Activated CD8-positive, alpha-beta T cell treated with anti-CD3 and anti-CD28 coated beads for 36 hours (primary cell): Measurements from ENCODE around the gene CATSPER1. TPM values are rescaled to one million over a fixed set of nuclear protein-coding genes. Genes with fewer than 3 reads are reported as not detected.

ENCODE experiments used
- ATAC-seq: fragments of 200-7000 bp; cut with Tn5 transposase; one replicate; pipeline ENCODE4 v1.10.0; 2021; ENCODE audit warnings: mild to moderate bottlenecking, moderate library complexity
- CTCF ChIA-PET: fragments of 350-600 bp; sonication (Branson Sonifier 250); formaldehyde crosslinking; loops from one replicate; lab custom pipeline; 2021; ENCODE audit warnings: antibody characterized with exemption; lab: Charles Lee
- POLR2A ChIA-PET: fragments of 350-600 bp; sonication (Branson Sonifier 250); formaldehyde crosslinking; loops from one replicate; lab custom pipeline; 2021; ENCODE audit warnings: antibody characterized with exemption; lab: Charles Lee
- DNase-seq: peaks from one replicate; pipeline ENCODE4 v3.0.0-alpha.2; 2020
- H3K27ac Mint-ChIP-seq: one replicate; pipeline ENCODE4 v1.8.0; 2021; ENCODE audit warnings: mild to moderate bottlenecking, mixed read lengths
- H3K27me3 Mint-ChIP-seq: one replicate; pipeline ENCODE4 v1.8.0; 2021; ENCODE audit warnings: mixed read lengths
- H3K36me3 Mint-ChIP-seq: one replicate; pipeline ENCODE4 v1.8.0; 2021; ENCODE audit warnings: low read depth, mixed read lengths
- H3K4me1 Mint-ChIP-seq: one replicate; pipeline ENCODE4 v1.8.0; 2021; ENCODE audit warnings: low read depth, mixed read lengths
- H3K4me3 Mint-ChIP-seq: one replicate; pipeline ENCODE4 v1.8.0; 2021; ENCODE audit warnings: mild to moderate bottlenecking, moderate library complexity, mixed read lengths
- H3K9me3 Mint-ChIP-seq: one replicate; pipeline ENCODE4 v1.8.0; 2021; ENCODE audit warnings: mixed read lengths
- intact Hi-C: fragments of 100-400 bp; cut with micrococcal nuclease; formaldehyde crosslinking; loops from one replicate; pipeline ENCODE4 v1.10.0; 2022
- total RNA-seq, 2 experiments: library from RNA; stranded (reverse); gene quantifications; one replicate each; pipeline ENCODE4 v1.2.3, GENCODE V29; 2021
- TF ChIP-seq, protein P1 (sequence below): fragments of 200-600 bp; IDR thresholded peaks from one replicate; pipeline ENCODE4 v1.8.0; 2022; ENCODE audit warnings: antibody characterized with exemption, mild to moderate bottlenecking

The CATSPER1 gene
- total RNA-seq, 2 experiments from 2014 or later: not detected

GRCh38 chr11:66008468-66009101, 17.7 kb downstream of the CATSPER1 start:
- intact Hi-C loops: no loop called here
- Mint-ChIP-seq H3K36me3 (peaks cover 18% of the 10 kb centered on the region), H3K27me3 (peaks cover 17% of the 10 kb centered on the region), H3K9me3 (no peaks in the 10 kb centered on the region), H3K4me3 (no peak overlapping the region), H3K27ac (no peak overlapping the region), H3K4me1 (peaks cover 13% of the 10 kb centered on the region)
- DNase-seq (no peak), ATAC-seq (no peak)
- CTCF ChIA-PET: interaction anchor here (0.8 to 4.3 kb wide), 4 partner anchors 14 to 123 kb away, joined by 3 to 30 read pairs (median 4); partner anchors contain the start of gene FIBP
- POLR2A ChIA-PET: interaction anchor here (1.0 to 1.2 kb wide), 3 partner anchors 118 to 477 kb away, joined by 3 read pairs; no protein-coding TSS in a partner anchor
- TF ChIP-seq, protein P1, sequence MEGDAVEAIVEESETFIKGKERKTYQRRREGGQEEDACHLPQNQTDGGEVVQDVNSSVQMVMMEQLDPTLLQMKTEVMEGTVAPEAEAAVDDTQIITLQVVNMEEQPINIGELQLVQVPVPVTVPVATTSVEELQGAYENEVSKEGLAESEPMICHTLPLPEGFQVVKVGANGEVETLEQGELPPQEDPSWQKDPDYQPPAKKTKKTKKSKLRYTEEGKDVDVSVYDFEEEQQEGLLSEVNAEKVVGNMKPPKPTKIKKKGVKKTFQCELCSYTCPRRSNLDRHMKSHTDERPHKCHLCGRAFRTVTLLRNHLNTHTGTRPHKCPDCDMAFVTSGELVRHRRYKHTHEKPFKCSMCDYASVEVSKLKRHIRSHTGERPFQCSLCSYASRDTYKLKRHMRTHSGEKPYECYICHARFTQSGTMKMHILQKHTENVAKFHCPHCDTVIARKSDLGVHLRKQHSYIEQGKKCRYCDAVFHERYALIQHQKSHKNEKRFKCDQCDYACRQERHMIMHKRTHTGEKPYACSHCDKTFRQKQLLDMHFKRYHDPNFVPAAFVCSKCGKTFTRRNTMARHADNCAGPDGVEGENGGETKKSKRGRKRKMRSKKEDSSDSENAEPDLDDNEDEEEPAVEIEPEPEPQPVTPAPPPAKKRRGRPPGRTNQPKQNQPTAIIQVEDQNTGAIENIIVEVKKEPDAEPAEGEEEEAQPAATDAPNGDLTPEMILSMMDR: no peak

DNA sequence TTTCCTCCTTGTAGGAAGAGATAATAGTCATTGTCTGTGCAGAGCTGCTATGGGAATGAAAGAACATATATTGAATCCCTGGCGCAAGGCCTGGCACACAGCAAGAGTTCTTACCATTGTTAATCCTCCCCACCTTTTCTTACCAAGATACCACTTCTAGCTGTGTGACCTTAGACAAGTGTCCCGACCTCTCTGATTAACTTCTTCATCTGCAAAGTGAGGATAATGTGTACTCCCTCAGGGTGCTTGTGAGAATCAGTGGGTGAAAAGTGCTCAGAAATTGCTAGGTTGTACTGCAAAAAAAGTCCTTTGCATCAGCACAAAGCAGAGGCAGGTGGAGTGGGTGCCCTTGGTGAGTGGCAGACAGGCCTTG, 18.2 kb downstream of the CATSPER1 start:
- TF ChIP-seq, protein P1: no peak
- POLR2A ChIA-PET: interaction anchor here (1.0 to 1.1 kb wide), 4 partner anchors 51 to 209 kb away, joined by 3 to 4 read pairs (median 3); no protein-coding TSS in a partner anchor
- CTCF ChIA-PET: interaction anchor here (0.8 to 4.3 kb wide), 4 partner anchors 14 to 120 kb away, joined by 3 to 30 read pairs (median 5); partner anchors contain the start of gene FIBP
- intact Hi-C loops: no loop called here
- Mint-ChIP-seq H3K27me3 (peaks cover 13% of the 10 kb centered on the region), H3K27ac (no peak overlapping the region), H3K4me3 (no peak overlapping the region), H3K4me1 (peaks cover 18% of the 10 kb centered on the region), H3K9me3 (no peaks in the 10 kb centered on the region), H3K36me3 (peaks cover 23% of the 10 kb centered on the region)
- ATAC-seq: no peak
- no peak for DNase-seq

DNA sequence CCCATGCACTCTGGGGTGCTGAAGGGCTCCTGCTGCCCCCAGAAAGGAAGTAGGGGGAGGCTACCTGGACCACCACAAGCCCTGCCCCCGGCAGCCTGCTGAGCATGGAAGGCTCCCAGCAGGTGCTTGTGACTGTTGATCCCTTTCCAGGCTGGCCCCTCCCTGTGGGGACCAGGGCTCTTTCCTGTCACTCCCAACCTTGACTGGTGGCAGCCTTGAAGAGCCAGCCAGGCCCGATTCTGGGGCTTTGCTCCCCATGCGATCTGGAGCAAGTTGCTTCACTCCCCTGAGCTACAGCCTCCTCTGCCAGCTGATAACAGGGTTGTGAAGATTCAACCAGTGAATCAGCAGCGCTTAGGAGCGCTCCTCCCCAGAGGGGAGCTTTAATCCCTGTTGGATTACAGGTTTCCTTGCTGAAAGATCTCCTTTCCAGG, 19.1 kb downstream of the CATSPER1 start:
- Mint-ChIP-seq H3K27ac (no peak overlapping the region), H3K4me3 (no peak overlapping the region), H3K27me3 (peaks cover 6% of the 10 kb centered on the region), H3K9me3 (no peaks in the 10 kb centered on the region), H3K4me1 (peaks cover 19% of the 10 kb centered on the region), H3K36me3 (peaks cover 26% of the 10 kb centered on the region)
- CTCF ChIA-PET: interaction anchor here (1.6 to 4.3 kb wide), 2 partner anchors 15 to 38 kb away, joined by 6 to 30 read pairs; no protein-coding TSS in a partner anchor
- POLR2A ChIA-PET: interaction anchor here (0.9 to 1.0 kb wide), 3 partner anchors 13 to 134 kb away, joined by 3 to 4 read pairs (median 3); no protein-coding TSS in a partner anchor
- DNase-seq (no peak), ATAC-seq (no peak)
- intact Hi-C loops: no loop called here
- TF ChIP-seq, protein P1: no peak

- no peaks in the 10 kb centered on the region for H3K9me3 Mint-ChIP-seq
- H3K27me3 Mint-ChIP-seq: peaks cover 3% of the 10 kb centered on the region
Measured at GRCh38 chr11:66006891-66007176, 19.4 kb downstream of the CATSPER1 start.

More at GRCh38 chr11:66006891-66007176, 19.4 kb downstream of the CATSPER1 start:
- POLR2A ChIA-PET: interaction anchor here (0.9 kb wide), 1 partner anchor 13 kb away, joined by 3 read pairs; no protein-coding TSS in a partner anchor
- Mint-ChIP-seq H3K4me3 (no peak overlapping the region), H3K36me3 (peaks cover 30% of the 10 kb centered on the region), H3K4me1 (peaks cover 19% of the 10 kb centered on the region), H3K27ac (no peak overlapping the region)
- intact Hi-C loops: no loop called here
- CTCF ChIA-PET: interaction anchor here (1.6 to 4.3 kb wide), 2 partner anchors 16 to 38 kb away, joined by 6 to 30 read pairs; no protein-coding TSS in a partner anchor
- TF ChIP-seq, protein P1: no peak
- DNase-seq (no peak), ATAC-seq (no peak)
